Measurements from ENCODE around the gene KCNC3. TPM values are rescaled to one million over a fixed set of nuclear protein-coding genes. Genes with fewer than 3 reads are reported as not detected.

Gene KCNC3
- total and polyA plus RNA-seq, 2 of the 13 experiments (the other 11 are each of a cell fraction or from before 2014, with no cell fraction given) = 0.29 to 1.7 TPM

- no peaks in the 10 kb centered on the region for H3K79me2 ChIP-seq (ENCODE audit: insufficient read depth, low read length)
- H2AFZ ChIP-seq (ENCODE audit: low read length) = no peak overlapping the region
- no peaks in the 10 kb centered on the region for H3K36me3 ChIP-seq (replicated peaks in 1 of 2; ENCODE audit: control insufficient read depth in 1 of 2, insufficient read depth in 2 of 2, low read length in 2 of 2)
- in situ Hi-C loops (cut with HindIII; ENCODE audit: extremely low pct_ligation_motif_present, low pct_unique_long_range_greater_than_20kb) (no loop called here), intact Hi-C loops (cut with micrococcal nuclease; ENCODE audit: unreplicated experiment) (no loop called here)
- no peak for ATAC-seq
- H3K4me3 ChIP-seq (replicated peaks in 1 of 3; ENCODE audit: insufficient read depth in 1 of 3, low read depth in 2 of 3, low read length in 3 of 3) = peak overlapping the region; percentile 57 to 80 (median 58)
- ChIA-PET CTCF (ENCODE audit: low intra/inter-chr PET ratio, low total read pairs) (no interaction called here), POLR2A (no interaction called here)
- H3K9ac ChIP-seq (ENCODE audit: insufficient read depth, low read depth, low read length) = peak overlapping the region; percentile 49; the same call in 1 of the 2 replicates
- peak overlapping the region; percentile 99 for H3K4me2 ChIP-seq (ENCODE audit: low read depth, low read length)
- no TSS peak for BruUV-seq (replicated peaks)
- no peak for DNase-seq (ENCODE audit: low spot score)
- H3K4me1 ChIP-seq (ENCODE audit: insufficient read depth, low read length) = peaks cover 62% of the 10 kb centered on the region
- 0 out of 2 replicates have a peak, but pooled peaks cover 3% of the 10 kb centered on the region for H4K20me1 ChIP-seq (ENCODE audit: insufficient read depth, low read length)
- 32% methylated on average over 10 of the region's 10 CpGs for WGBS (ENCODE audit: low lambda C conversion rate)
- no peaks in the 10 kb centered on the region for H3K9me3 ChIP-seq (ENCODE audit: low read length)
- H3K27ac ChIP-seq (ENCODE audit: extremely low read length, insufficient read depth, low read length) = no peak overlapping the region
- TF ChIP-seq ZNF124 (CRISPR knock-in tag; IDR thresholded peaks at IDR 0.05) = no peak
- TF ChIP-seq UBTF (CRISPR knock-in tag; IDR thresholded peaks at IDR 0.05) = peak; percentile 8; the same call in 1 of the 2 replicates
- TF ChIP-seq ZNF230 (CRISPR knock-in tag; IDR thresholded peaks at IDR 0.05) = no peak
- FAIRE-seq = no peak
- no peaks in the 10 kb centered on the region for H3K27me3 ChIP-seq (ENCODE audit: control insufficient read depth in 1 of 2, insufficient read depth in 2 of 2, low read length in 2 of 2)
Observed at GRCh38 chr19:50331221-50331993, 2.2 kb upstream of the KCNC3 start.

GRCh38 chr19:50330365-50331078, 1.3 kb upstream of the KCNC3 start:
- DNase-seq (ENCODE audit: low spot score) (peak; percentile 73), ATAC-seq (peak; percentile 66), FAIRE-seq (peak; percentile 15)
- Histone ChIP-seq H3K79me2 (ENCODE audit: insufficient read depth, low read length) (no peaks in the 10 kb centered on the region), H3K27ac (ENCODE audit: extremely low read length, insufficient read depth, low read length) (peak overlapping the region; percentile 45), H3K9ac (ENCODE audit: insufficient read depth, low read depth, low read length) (peak overlapping the region; percentile 58), H3K9me3 (ENCODE audit: low read length) (no peaks in the 10 kb centered on the region), H3K4me3 (replicated peaks in 1 of 3; ENCODE audit: insufficient read depth in 1 of 3, low read depth in 2 of 3, low read length in 3 of 3) (peak overlapping the region; percentile 57 to 80 (median 58)), H2AFZ (ENCODE audit: low read length) (no peak overlapping the region), H3K27me3 (ENCODE audit: control insufficient read depth in 1 of 2, insufficient read depth in 2 of 2, low read length in 2 of 2) (no peaks in the 10 kb centered on the region), H4K20me1 (ENCODE audit: insufficient read depth, low read length) (peaks cover 7% of the 10 kb centered on the region; the same call in 1 of the 2 replicates), H3K36me3 (replicated peaks in 1 of 2; ENCODE audit: control insufficient read depth in 1 of 2, insufficient read depth in 2 of 2, low read length in 2 of 2) (no peaks in the 10 kb centered on the region), H3K4me2 (ENCODE audit: low read depth, low read length) (peak overlapping the region; percentile 99), H3K4me1 (ENCODE audit: insufficient read depth, low read length) (peaks cover 68% of the 10 kb centered on the region)
- 29% methylated on average over 23 of the region's 48 CpGs for WGBS (ENCODE audit: low lambda C conversion rate)
- in situ Hi-C loops (cut with HindIII; ENCODE audit: extremely low pct_ligation_motif_present, low pct_unique_long_range_greater_than_20kb) (no loop called here), intact Hi-C loops (cut with micrococcal nuclease; ENCODE audit: unreplicated experiment) (no loop called here)
- ChIA-PET POLR2A (no interaction called here), CTCF (ENCODE audit: low intra/inter-chr PET ratio, low total read pairs) (no interaction called here)
- no TSS peak for BruUV-seq (replicated peaks)
- TF ChIP-seq NONO (IDR thresholded peaks at IDR 0.05) = no peak
- TF ChIP-seq NONO (CRISPR knock-in tag; conservative IDR thresholded peaks at IDR 0.05) = 0 out of 2 replicates have a peak, but pooled peaks have one; percentile 44
- TF ChIP-seq ZBTB34 (CRISPR knock-in tag; IDR thresholded peaks at IDR 0.05) = 0 out of 2 replicates have a peak, but pooled peaks have one; percentile 23
- peak; percentile 59; the same call in 1 of the 2 replicates for TF ChIP-seq MAZ (IDR thresholded peaks at IDR 0.05; ENCODE audit: borderline replicate concordance, low read depth, low read length)
- TF ChIP-seq MAZ (CRISPR knock-in tag; IDR thresholded peaks at IDR 0.05; ENCODE audit: low read depth) = no peak
- TF ChIP-seq NR2F6 (IDR thresholded peaks at IDR 0.05) = peak; percentile 39; the same call in 1 of the 2 replicates
- no peak for TF ChIP-seq NR2F6 (CRISPR knock-in tag; IDR thresholded peaks at IDR 0.05)
- peak; percentile 43; the same call in 1 of the 2 replicates for TF ChIP-seq GABPB1 (CRISPR knock-in tag; IDR thresholded peaks at IDR 0.05)

All from HepG2 (cell line).